K562 (cell line): ENCODE measurements around the gene MED13L. TPM values are rescaled to one million over a fixed set of nuclear protein-coding genes. Genes with fewer than 3 reads are reported as not detected.

Source experiments
- CHCHD3 ChIP-seq: fragments of 250-450 bp; sonication (Bioruptor Pico); IDR thresholded peaks from 2 replicates; pipeline ENCODE4 v2.1.2; 2022; ENCODE audit warnings: mild to moderate bottlenecking
- DACH1 ChIP-seq: fragments of 450-650 bp; IDR thresholded peaks from 2 replicates; pipeline ENCODE4 v1.6.1; 2018; ENCODE audit not compliant: partially characterized antibody
- FOXA1 ChIP-seq: fragments of 450-650 bp; IDR thresholded peaks from 2 replicates; pipeline ENCODE4 v1.6.1; 2016; ENCODE audit warnings: mild to moderate bottlenecking, borderline replicate concordance
- HDAC1 ChIP-seq, 2 experiments: fragments of 450-650 bp; IDR thresholded peaks; 2 replicates each; pipeline ENCODE4 v1.6.1; 2016 to 2017; ENCODE audit warnings: inconsistent platforms in 1 of 2, mild to moderate bottlenecking in 1 of 2, moderate library complexity in 1 of 2
- HMGXB4 ChIP-seq: sonication (generic); formaldehyde crosslinking; IDR thresholded peaks from 2 replicates; pipeline ENCODE4 v1.8.1; 2023; ENCODE audit warnings: mild to moderate bottlenecking, missing genetic modification reagents
- MAFG ChIP-seq: fragments of 450-650 bp; conservative IDR thresholded peaks from 2 replicates; pipeline ENCODE4 v1.6.1; 2016; ENCODE audit warnings: missing genetic modification characterization, missing compliant biosample characterization
- MXI1 ChIP-seq: IDR thresholded peaks from 2 replicates; pipeline ENCODE4 v1.6.1; 2011; ENCODE audit warnings: low read depth, mild to moderate bottlenecking, improper control_type of control experiment, low read length
- MYNN ChIP-seq, 2 experiments: sonication (generic); formaldehyde crosslinking in 1 of 2; IDR thresholded peaks; 2 replicates each; pipeline versions ENCODE4 v1.5.0 to v1.6.1; 2016 to 2020; ENCODE audit warnings: antibody characterized with exemption in 1 of 2, missing genetic modification reagents in 1 of 2
- NFIC ChIP-seq: fragments of 450-650 bp; IDR thresholded peaks from 2 replicates; pipeline ENCODE4 v1.6.1; 2017; ENCODE audit warnings: mild to moderate bottlenecking, inconsistent platforms
- NFIX ChIP-seq: fragments of 250-450 bp; sonication (Bioruptor Pico); IDR thresholded peaks from 2 replicates; pipeline ENCODE4 v1.4.0; 2020; ENCODE audit warnings: low read depth, mild to moderate bottlenecking, moderate library complexity
- NRF1 ChIP-seq, 2 experiments: fragments of 450-650 bp; IDR thresholded peaks in 1 of 2; conservative IDR thresholded peaks in 1 of 2; 2 replicates each; pipeline ENCODE4 v1.6.1; 2014; ENCODE audit warnings: mild to moderate bottlenecking in 2 of 2
- SIN3A ChIP-seq, 2 experiments: fragments of 150-350 bp in 1 of 2; IDR thresholded peaks; 2 replicates each; pipeline ENCODE4 v1.6.1; 2011 to 2016; ENCODE audit warnings: borderline replicate concordance in 2 of 2, low read depth in 2 of 2, low read length in 2 of 2, mild to moderate bottlenecking in 2 of 2, moderate library complexity in 2 of 2; ENCODE audit not compliant: control insufficient read depth in 1 of 2
- SMARCB1 ChIP-seq: IDR thresholded peaks from 2 replicates; pipeline ENCODE4 v1.6.1; 2011; ENCODE audit warnings: improper control_type of control experiment, low read depth; ENCODE audit not compliant: insufficient read length
- TAF15 ChIP-seq: fragments of 200-400 bp; formaldehyde crosslinking; IDR thresholded peaks from 2 replicates; pipeline ENCODE4 v1.6.1; 2017; ENCODE audit warnings: mild to moderate bottlenecking, low read depth, low read length, moderate library complexity
- TCF7 ChIP-seq: sonication (generic); IDR thresholded peaks from 2 replicates; pipeline ENCODE4 v1.6.1; 2016; ENCODE audit warnings: antibody characterized with exemption, borderline replicate concordance
- ZBTB17 ChIP-seq: fragments of 450-650 bp; formaldehyde crosslinking; IDR thresholded peaks from 2 replicates; pipeline ENCODE4 v1.4.0; 2020; ENCODE audit warnings: mild to moderate bottlenecking
- ZEB2 ChIP-seq: fragments of 450-650 bp; IDR thresholded peaks from 2 replicates; pipeline ENCODE4 v1.6.1; 2016
- ZNF165 ChIP-seq: fragments of 250-450 bp; sonication (Bioruptor Pico); IDR thresholded peaks from 2 replicates; pipeline ENCODE4 v1.4.0; 2020; ENCODE audit warnings: borderline replicate concordance
- ZNF175 ChIP-seq: fragments of 200-800 bp; sonication (Bioruptor generic); IDR thresholded peaks from 2 replicates; pipeline ENCODE4 v1.6.1; 2016; ENCODE audit warnings: low read depth, mild to moderate bottlenecking, missing genetic modification characterization, missing compliant biosample characterization
- ZNF699 ChIP-seq: fragments of 250-450 bp; sonication (Bioruptor Pico); IDR thresholded peaks from 2 replicates; pipeline ENCODE4 v1.8.0; 2021; ENCODE audit warnings: mild to moderate bottlenecking, moderate library complexity; ENCODE audit not compliant: insufficient replicate concordance
- polyA plus RNA-seq, 8 experiments: library from polyadenylated mRNA; depleted of rRNA in 4 of 8; stranded (reverse) in 5 of 8; unstranded in 3 of 8; fragments of >200 nt; fragmentation: Nextera tagmentation in 2 of 8; fragmentation: Illumina TruSeq in 1 of 8; extraction: Ambion mirVana in 2 of 8; extraction: Trizol in 1 of 8; gene quantifications; 2 replicates each; pipeline versions ENCODE4 v1.2.1 to v1.2.3, GENCODE V29; 2011 to 2014; ENCODE audit warnings: inconsistent platforms in 1 of 8, missing spikeins in 1 of 8
- total RNA-seq, 7 experiments: library from RNA; depleted of rRNA in 6 of 7; stranded (reverse); fragments of >200 nt in 6 of 7; fragmentation: Illumina TruSeq in 2 of 7; extraction: Trizol in 2 of 7; gene quantifications; 2 replicates each; pipeline versions ENCODE4 v1.2.1 to v1.2.3, GENCODE V29; 2011 to 2021; ENCODE audit warnings: low replicate concordance in 1 of 7
- TF ChIP-seq, protein P1 (sequence below), 2 experiments: fragments of 450-650 bp; IDR thresholded peaks; 2 replicates each; pipeline ENCODE4 v1.6.1; 2018; ENCODE audit warnings: mild to moderate bottlenecking in 2 of 2, low read depth in 1 of 2; ENCODE audit not compliant: partially characterized antibody in 2 of 2

Gene MED13L
- total and polyA plus RNA-seq, 9 of the 15 experiments (the other 6 are each of a cell fraction or from before 2014, with no cell fraction given) = 13.4 to 90.3 (median 36.9) TPM

DNA sequence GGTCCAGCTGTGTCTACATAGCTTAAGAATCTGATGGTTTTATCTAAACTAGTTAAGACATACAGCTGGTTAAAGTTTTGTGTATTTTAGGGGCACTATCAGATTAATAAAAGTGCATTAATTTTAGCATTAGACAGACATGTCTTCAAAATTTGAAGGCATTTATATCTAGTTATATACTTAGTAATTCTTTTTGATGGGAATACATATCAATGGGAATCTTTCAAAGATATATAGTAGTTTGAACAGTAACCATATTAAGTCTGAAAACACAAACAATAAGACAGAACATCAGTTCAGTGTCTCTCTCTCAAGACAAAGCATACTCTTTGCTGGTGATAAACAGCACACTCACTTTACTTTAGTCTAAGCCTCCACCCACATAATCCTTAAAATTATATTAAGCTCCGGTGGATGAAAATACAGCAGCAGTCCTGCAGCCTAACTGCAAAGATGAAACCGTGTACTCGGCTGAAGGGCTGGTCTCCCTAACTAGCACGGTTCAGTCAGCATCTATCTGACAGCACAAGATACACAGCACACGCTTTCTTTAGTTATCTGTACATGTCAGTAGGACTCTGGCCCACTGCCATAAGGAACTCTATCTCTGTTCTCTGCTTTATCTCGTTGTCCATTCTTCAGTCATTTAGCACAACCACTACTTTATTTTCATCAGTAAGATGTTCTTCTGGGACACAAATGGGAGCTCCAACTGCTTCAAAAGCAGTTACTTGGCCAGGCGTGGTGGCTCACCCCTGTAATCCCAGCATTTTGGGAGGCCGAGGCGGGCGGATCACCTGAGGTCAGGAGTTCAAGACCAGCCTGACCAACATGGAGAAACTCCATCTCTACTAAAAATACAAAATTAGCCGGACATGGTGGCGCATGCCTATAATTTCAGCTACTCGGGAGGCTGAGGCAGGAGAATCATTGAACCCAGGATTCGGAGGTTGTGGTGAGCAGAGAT is 80.5 kb downstream of the MED13L start (continued):
- TF ChIP-seq, protein P1, sequence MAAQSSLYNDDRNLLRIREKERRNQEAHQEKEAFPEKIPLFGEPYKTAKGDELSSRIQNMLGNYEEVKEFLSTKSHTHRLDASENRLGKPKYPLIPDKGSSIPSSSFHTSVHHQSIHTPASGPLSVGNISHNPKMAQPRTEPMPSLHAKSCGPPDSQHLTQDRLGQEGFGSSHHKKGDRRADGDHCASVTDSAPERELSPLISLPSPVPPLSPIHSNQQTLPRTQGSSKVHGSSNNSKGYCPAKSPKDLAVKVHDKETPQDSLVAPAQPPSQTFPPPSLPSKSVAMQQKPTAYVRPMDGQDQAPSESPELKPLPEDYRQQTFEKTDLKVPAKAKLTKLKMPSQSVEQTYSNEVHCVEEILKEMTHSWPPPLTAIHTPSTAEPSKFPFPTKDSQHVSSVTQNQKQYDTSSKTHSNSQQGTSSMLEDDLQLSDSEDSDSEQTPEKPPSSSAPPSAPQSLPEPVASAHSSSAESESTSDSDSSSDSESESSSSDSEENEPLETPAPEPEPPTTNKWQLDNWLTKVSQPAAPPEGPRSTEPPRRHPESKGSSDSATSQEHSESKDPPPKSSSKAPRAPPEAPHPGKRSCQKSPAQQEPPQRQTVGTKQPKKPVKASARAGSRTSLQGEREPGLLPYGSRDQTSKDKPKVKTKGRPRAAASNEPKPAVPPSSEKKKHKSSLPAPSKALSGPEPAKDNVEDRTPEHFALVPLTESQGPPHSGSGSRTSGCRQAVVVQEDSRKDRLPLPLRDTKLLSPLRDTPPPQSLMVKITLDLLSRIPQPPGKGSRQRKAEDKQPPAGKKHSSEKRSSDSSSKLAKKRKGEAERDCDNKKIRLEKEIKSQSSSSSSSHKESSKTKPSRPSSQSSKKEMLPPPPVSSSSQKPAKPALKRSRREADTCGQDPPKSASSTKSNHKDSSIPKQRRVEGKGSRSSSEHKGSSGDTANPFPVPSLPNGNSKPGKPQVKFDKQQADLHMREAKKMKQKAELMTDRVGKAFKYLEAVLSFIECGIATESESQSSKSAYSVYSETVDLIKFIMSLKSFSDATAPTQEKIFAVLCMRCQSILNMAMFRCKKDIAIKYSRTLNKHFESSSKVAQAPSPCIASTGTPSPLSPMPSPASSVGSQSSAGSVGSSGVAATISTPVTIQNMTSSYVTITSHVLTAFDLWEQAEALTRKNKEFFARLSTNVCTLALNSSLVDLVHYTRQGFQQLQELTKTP (IDR thresholded peaks at IDR 0.05; ENCODE audit: low read depth in 1 of 2, partially characterized antibody in 2 of 2) = peak; percentile 64 to 92
- TF ChIP-seq HDAC1 (IDR thresholded peaks at IDR 0.05) (peak; percentile 89 to 98; a peak in 3 of 4 replicates), CHCHD3 (CRISPR knock-in tag) (no peak), SIN3A (IDR thresholded peaks at IDR 0.05; ENCODE audit: borderline replicate concordance in 2 of 2, control insufficient read depth in 1 of 2, low read depth in 2 of 2, low read length in 2 of 2) (no peak), HMGXB4 (CRISPR knock-in tag) (no peak), MXI1 (peak; percentile 88), FOXA1 (no peak), NRF1 (conservative IDR thresholded peaks at IDR 0.05 in 1 of 2, IDR thresholded peaks at IDR 0.05 in 1 of 2) (0 out of 4 replicates have a peak, but pooled peaks of 1 of the 2 experiments have one; percentile 12), ZNF165 (CRISPR knock-in tag) (no peak), NFIC (peak; percentile 100), TCF7 (peak; percentile 58; the same call in 1 of the 2 replicates), ZEB2 (peak; percentile 87; the same call in 1 of the 2 replicates), MAFG (tag) (0 out of 2 replicates have a peak, but pooled peaks have one; percentile 40), DACH1 (peak; percentile 64), MYNN (IDR thresholded peaks at IDR 0.05) (peak; percentile 83), MYNN (CRISPR knock-in tag; IDR thresholded peaks at IDR 0.05) (no peak), ZNF699 (CRISPR knock-in tag) (no peak), ZBTB17 (CRISPR knock-in tag) (no peak; the same call in 1 of the 2 replicates), ZNF175 (CRISPR knock-in tag) (peak; percentile 85), SMARCB1 (peak; percentile 91), NFIX (CRISPR knock-in tag) (peak; percentile 39; the same call in 1 of the 2 replicates), TAF15 (no peak)
